Nephron progenitor cell (in vitro differentiated cells): ENCODE results near the gene DCHS2.

Experiments
- DNase-seq: peaks from one replicate; pipeline ENCODE4 v3.0.0; 2021
- H3K27ac Mint-ChIP-seq: 2 replicates; pipeline ENCODE4 v1.8.0; 2021; ENCODE audit warnings: mild to moderate bottlenecking, moderate library complexity, mixed read lengths
- H3K27me3 Mint-ChIP-seq: 2 replicates; pipeline ENCODE4 v1.8.0; 2021; ENCODE audit warnings: mild to moderate bottlenecking, low read depth, mixed read lengths; ENCODE audit not compliant: poor library complexity
- H3K36me3 Mint-ChIP-seq: 2 replicates; pipeline ENCODE4 v1.8.0; 2021; ENCODE audit warnings: low read depth, mixed read lengths
- H3K4me1 Mint-ChIP-seq: 2 replicates; pipeline ENCODE4 v1.8.0; 2021; ENCODE audit warnings: mixed read lengths
- H3K4me3 Mint-ChIP-seq: 2 replicates; pipeline ENCODE4 v1.8.0; 2021; ENCODE audit warnings: mild to moderate bottlenecking, moderate library complexity, mixed read lengths
- H3K9me3 Mint-ChIP-seq: 2 replicates; pipeline ENCODE4 v1.8.0; 2021; ENCODE audit warnings: mild to moderate bottlenecking, moderate library complexity, mixed read lengths
- CTCF ChIP-seq: fragments of 200-600 bp; sonication (generic); IDR thresholded peaks from 2 replicates; pipeline ENCODE4 v1.5.0; 2021; ENCODE audit warnings: antibody characterized with exemption

Gene DCHS2

GRCh38 chr4:154485127-154485773 is 6.3 kb downstream of the DCHS2 start:
- DNase-seq, result no peak
- Mint-ChIP-seq H3K36me3 (no peaks in the 10 kb centered on the region), H3K4me1 (no peaks in the 10 kb centered on the region), H3K9me3 (peaks cover 9% of the 10 kb centered on the region), H3K4me3 (no peak overlapping the region), H3K27me3 (no peaks in the 10 kb centered on the region), H3K27ac (no peak overlapping the region)
- no peak for TF ChIP-seq CTCF

GRCh38 chr4:154478547-154478946 is 13.1 kb downstream of the DCHS2 start:
- no peak overlapping the region for H3K4me3 Mint-ChIP-seq
- H3K4me1 Mint-ChIP-seq, result no peaks in the 10 kb centered on the region
- H3K27ac Mint-ChIP-seq, result no peak overlapping the region
- no peaks in the 10 kb centered on the region for H3K36me3 Mint-ChIP-seq
- TF ChIP-seq CTCF, result no peak
- DNase-seq, result no peak
- H3K9me3 Mint-ChIP-seq, result no peaks in the 10 kb centered on the region
- H3K27me3 Mint-ChIP-seq, result peaks cover 9% of the 10 kb centered on the region

GRCh38 chr4:154478128-154478527 is 13.5 kb downstream of the DCHS2 start:
- H3K27me3 Mint-ChIP-seq, result peaks cover 10% of the 10 kb centered on the region
- no peaks in the 10 kb centered on the region for H3K36me3 Mint-ChIP-seq
- no peaks in the 10 kb centered on the region for H3K4me1 Mint-ChIP-seq
- H3K9me3 Mint-ChIP-seq, result no peaks in the 10 kb centered on the region
- DNase-seq, result no peak
- TF ChIP-seq CTCF, result no peak
- no peak overlapping the region for H3K4me3 Mint-ChIP-seq
- no peak overlapping the region for H3K27ac Mint-ChIP-seq

- H3K36me3 Mint-ChIP-seq, result no peaks in the 10 kb centered on the region
- H3K27ac Mint-ChIP-seq, result no peak overlapping the region
- no peaks in the 10 kb centered on the region for H3K9me3 Mint-ChIP-seq
- no peak for DNase-seq
- H3K4me1 Mint-ChIP-seq, result no peaks in the 10 kb centered on the region
- TF ChIP-seq CTCF, result no peak
- H3K27me3 Mint-ChIP-seq, result peaks cover 12% of the 10 kb centered on the region
- H3K4me3 Mint-ChIP-seq, result no peak overlapping the region
Observed at GRCh38 chr4:154476232-154476631, 15.4 kb downstream of the DCHS2 start.

- Mint-ChIP-seq H3K9me3 (no peaks in the 10 kb centered on the region), H3K4me1 (no peaks in the 10 kb centered on the region), H3K27me3 (peaks cover 12% of the 10 kb centered on the region), H3K36me3 (no peaks in the 10 kb centered on the region), H3K4me3 (no peak overlapping the region), H3K27ac (no peak overlapping the region)
- no peak for DNase-seq
- TF ChIP-seq CTCF, result no peak
Observed at GRCh38 chr4:154475820-154476219, 15.8 kb downstream of the DCHS2 start.

- Mint-ChIP-seq H3K27me3 (peaks cover 10% of the 10 kb centered on the region), H3K27ac (no peak overlapping the region), H3K9me3 (no peaks in the 10 kb centered on the region), H3K4me1 (no peaks in the 10 kb centered on the region), H3K36me3 (no peaks in the 10 kb centered on the region), H3K4me3 (no peak overlapping the region)
- TF ChIP-seq CTCF, result no peak
- DNase-seq, result no peak
Observed at GRCh38 chr4:154473497-154473896, 18.1 kb downstream of the DCHS2 start.
